NCI-H2196 (cell line): ENCODE measurements around the gene CFAP69.

Experiments
- DNase-seq: peaks from one replicate; lab custom pipeline; 2025; ENCODE audit not compliant: unreplicated experiment; lab: John Stamatoyannopoulos, UW

The CFAP69 gene, protein sequence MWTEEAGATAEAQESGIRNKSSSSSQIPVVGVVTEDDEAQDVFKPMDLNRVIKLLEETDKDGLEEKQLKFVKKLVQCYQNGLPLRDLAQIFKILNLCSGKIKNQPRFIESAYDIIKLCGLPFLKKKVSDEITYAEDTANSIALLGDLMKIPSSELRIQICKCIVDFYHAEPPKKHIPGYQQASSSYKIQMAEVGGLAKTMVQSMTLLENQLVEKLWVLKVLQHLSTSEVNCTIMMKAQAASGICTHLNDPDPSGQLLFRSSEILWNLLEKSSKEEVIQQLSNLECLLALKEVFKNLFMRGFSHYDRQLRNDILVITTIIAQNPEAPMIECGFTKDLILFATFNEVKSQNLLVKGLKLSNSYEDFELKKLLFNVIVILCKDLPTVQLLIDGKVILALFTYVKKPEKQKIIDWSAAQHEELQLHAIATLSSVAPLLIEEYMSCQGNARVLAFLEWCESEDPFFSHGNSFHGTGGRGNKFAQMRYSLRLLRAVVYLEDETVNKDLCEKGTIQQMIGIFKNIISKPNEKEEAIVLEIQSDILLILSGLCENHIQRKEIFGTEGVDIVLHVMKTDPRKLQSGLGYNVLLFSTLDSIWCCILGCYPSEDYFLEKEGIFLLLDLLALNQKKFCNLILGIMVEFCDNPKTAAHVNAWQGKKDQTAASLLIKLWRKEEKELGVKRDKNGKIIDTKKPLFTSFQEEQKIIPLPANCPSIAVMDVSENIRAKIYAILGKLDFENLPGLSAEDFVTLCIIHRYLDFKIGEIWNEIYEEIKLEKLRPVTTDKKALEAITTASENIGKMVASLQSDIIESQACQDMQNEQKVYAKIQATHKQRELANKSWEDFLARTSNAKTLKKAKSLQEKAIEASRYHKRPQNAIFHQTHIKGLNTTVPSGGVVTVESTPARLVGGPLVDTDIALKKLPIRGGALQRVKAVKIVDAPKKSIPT

DNA sequence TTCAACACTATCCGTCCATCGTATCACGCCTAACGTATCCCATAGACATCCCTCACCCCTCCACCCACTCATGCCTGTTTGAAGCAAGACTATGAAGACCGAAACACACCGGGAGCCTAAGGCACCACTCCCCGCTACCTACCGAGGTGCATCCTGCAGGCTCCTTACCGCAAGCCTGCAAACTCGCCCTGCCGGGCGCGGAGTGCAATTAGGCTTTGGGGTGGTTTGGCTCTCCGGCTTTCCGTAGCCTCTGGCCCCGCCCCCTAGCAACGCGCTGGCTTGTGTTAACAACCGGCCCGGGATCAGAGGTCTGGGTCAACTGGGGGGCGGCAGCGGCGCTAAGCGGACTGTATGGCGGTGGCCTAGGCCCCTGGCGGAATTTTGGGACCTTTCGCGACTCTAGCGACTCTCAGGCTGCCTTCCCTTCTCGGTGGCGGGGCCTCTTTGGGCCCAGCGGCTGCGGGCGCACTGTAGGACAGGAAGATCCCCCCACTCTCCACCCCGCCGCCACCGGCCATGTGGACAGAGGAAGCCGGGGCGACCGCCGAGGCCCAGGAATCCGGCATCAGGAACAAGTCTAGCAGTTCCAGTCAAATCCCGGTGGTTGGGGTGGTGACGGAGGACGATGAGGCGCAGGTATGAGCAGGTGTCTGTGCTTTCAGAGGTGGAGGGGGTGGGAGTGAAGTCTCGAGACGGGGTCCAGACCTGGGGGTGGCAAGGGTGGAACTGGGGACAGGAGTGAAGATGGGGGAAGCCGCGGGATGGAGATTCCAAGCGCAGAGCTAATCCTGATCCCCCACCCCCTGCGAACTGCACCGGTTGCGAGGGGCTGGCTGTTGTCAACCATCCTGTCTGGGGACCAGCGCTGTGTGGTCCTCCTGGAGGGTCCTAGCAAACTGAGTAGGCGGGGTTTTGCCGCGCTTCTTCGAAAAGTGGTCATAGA is at the start of gene CFAP69:
Gene CFAP69, plus strand, starts transcription at position 266 of the 943 bp plus-strand sequence. Its CDS starts 251 bp downstream, at position 517.
- peak; percentile 82 for DNase-seq

DNA sequence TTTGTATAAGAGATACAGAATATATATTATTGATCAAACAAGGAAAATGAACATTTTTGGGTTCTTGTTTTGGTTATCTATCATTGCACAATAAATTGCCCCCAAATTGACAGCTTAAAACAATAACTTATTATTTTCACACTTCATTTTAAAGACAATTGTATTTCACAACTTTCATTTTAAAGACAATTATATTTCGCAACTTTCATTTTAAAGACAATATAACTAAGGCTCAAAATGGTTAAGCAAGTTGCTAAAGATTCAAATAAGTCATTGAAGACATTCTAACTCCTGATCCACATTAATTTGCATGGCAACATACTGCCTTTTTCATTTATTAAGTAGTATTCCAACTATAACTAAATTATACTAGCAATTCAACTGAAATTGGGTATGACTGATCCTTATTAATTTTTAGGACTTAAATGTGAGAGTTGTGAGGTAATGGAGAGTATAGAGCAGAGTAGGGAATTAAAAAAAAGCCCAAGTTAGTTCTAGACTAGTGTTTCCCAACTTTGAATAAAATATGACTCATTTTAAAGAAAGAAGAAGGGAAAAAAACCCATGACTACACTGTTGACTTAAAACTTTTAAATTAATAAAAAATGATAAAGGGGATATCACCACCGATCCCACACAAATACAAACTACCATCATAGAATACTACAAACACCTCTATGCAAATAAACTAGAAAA is 43.3 kb upstream of the CFAP69 start:
- DNase-seq: no peak

DNA sequence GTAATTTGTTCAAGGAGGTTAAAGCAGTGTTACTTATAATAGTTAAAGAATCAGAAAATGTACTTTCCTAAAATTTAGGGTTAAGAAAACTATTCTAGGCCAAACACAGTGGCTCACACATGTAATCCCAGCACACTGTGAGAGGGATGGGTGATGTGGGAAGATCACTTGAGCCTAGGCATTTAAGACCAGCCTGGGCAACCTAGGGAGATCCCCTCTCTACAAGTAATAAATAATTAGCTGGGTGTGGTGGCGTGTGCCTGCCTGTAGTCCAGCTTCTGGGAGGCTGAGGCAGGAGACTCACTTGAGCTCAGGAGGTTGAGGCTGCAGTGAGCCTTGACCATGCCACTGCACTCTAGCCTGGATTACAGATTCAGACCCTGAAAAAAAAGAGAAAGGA is 37.0 kb upstream of the CFAP69 start:
- no peak for DNase-seq

DNA sequence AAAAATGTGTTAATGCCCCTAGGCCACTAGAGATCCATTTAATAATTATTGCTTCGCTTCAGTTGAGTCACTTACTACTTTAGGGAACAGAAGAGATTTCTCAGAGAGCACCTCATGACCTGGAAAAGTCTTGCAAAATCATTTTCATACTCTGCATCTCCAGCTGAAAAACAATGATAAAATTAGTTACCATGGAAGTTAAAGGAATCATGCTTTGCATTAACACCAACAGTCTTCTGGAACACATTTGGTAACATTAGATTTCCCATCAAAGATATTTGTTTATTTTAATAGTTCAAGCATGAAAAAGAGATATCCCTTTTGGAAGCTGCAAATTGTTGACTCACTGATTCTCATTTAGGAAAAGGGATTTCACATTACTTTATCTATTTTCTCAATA is 35.2 kb upstream of the CFAP69 start:
- DNase-seq: no peak

DNA sequence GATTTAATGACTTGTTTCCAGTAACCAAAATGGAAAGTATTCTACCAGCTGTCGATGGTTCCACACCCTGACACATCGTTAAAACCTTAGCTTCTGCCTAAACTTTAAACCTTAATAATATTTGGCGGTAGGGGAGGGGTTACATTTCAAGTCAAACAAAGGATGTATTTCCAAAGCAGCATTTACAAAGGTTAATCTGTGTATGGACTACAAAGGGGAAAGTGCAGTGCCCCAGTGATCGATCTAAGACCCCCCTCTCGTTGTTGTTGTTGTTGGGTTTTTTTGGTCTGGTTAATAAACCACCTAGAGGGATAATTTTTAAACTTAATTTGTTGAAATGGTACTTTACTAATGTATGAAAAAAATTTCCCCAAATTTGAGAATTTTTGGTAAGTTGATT is 34.5 kb upstream of the CFAP69 start:
- no peak for DNase-seq

DNA sequence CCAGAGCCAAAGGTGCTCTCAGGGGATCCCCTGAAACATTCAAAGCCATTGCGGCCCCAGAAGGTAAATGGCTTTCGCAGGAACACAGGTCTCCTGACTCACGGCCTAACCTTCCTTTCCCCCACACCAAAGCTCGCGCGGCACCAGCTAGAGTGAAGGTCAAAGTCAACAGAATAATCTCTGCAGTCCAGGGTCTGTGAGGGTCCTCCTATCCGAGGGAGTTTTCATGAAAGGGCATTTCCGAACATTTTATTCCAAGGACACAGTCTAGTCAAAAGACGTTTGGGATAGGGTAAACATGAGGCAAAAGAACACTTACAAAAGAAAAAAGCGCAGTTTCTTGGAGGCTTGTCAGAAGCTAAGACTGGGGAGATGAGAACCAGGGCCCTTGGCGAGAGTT is 34.0 kb upstream of the CFAP69 start:
- DNase-seq: no peak

DNA sequence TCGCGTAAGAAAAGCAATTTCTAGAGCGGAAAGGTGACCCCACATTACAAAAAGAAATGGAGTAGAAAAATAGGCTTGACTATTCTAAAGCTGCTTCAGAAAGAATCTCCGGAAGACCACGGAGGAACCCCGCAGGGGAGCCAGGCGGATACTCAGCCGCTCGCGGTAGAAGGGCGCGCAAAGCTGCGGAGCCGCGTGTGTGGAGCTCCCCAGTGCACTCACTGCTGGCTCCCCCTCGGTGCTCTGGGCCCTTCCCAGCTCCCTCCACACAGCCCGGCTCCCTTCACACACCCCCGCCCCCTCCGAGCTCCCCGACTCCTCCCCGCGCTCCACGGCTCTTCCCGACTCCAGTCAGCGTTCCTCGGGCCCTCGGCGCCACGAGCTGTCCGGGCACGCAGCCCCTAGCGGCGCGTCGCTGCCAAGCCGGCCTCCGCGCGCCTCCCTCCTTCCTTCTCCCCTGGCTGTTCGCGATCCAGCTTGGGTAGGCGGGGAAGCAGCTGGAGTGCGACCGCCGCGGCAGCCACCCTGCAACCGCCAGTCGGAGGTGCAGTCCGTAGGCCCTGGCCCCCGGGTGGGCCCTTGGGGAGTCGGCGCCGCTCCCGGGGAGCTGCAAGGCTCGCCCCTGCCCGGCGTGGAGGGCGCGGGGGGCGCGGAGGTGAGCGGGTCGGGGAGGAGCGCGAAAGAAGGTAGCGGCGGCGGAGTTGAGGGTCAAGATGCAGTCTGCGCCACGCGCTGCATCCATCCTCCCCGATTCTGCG is 33.4 kb upstream of the CFAP69 start, which contains the start of gene STEAP2:
Gene STEAP2, plus strand, starts transcription at position 350 of the 758 bp plus-strand sequence. CDS start 13,343 bp downstream, outside the sequence.
- DNase-seq: peak; percentile 72

DNA sequence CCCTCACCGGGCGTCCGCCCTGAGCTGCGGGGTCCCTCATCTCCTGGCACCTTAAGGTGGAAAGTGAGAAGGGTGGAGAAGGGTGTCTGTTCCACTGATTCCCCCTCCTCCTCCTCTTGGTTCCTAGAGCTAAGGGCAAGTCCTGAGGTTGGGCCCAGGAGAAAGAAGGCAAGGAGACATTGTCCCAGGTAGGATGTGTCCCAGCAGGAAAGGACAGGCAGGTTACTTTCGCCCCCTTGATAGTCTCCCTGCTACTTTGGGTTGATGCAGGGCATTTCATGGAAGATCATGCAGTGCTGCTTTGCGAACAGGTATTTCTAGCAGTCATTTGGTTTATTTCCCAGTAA is 32.9 kb upstream of the CFAP69 start:
- DNase-seq: no peak

DNA sequence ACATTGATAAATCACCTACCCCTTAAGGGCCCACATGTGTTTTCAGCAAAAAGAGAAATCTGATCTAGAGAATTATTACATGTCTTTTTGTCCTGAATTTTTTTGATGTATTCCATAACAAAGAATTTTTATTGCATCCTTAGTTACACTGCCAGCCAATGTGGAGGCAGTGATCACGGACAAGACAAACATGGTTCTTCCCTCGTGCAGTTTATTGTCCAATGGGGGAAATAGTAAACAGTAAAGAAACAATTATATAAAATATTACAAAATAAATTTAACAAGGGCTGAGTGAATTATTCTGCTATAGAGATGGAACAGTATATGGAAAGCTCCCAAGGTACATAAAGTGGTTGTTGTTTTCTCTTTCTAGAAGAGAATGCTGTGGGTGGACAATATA is 31.5 kb upstream of the CFAP69 start:
- no peak for DNase-seq

DNA sequence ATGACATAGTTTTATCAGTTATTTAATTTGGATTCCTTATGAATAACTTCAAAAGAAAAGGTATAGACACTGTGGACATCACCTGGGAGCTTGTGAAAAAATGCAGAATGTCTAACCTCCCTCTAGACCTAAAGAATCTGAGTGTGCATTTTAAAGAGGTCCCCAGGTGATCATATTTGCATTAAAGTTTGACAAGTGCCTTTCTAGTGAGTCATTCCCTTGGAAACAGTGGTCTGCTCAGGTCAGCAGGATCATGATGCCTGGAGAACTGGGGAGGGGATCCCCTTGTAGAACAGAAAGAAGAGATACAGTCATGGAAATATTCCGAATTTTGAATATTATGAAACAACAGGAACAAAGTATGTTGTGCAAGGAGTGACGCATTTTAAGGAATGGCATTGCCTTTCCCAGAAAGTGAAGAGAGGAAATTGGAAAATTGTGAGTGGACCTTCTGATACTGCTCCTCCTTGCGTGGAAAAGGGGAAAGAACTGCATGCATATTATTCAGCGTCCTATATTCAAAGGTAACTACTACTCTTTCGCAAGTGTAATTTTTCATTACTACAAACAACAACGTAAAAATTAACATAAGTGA is 28.8 kb upstream of the CFAP69 start:
- no peak for DNase-seq

DNA sequence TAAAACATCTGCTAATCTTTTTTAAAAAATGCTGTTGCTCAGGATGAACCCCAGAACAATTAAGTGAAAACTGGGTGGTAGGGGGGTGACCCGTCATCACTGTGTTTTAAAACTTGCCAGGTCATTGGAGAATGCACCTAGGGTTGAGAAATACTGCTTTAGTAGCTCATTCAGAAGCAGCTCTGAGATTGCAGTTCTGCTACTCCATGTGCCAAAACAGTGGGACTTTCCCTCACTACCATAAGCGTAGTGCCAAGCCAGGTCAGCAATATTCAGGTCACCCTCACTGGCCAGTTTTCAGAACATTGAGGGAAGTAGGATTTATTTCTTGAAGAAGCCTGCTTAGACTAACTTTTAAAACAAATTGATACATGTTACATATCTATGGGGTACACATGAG is 28.2 kb upstream of the CFAP69 start:
- no peak for DNase-seq

DNA sequence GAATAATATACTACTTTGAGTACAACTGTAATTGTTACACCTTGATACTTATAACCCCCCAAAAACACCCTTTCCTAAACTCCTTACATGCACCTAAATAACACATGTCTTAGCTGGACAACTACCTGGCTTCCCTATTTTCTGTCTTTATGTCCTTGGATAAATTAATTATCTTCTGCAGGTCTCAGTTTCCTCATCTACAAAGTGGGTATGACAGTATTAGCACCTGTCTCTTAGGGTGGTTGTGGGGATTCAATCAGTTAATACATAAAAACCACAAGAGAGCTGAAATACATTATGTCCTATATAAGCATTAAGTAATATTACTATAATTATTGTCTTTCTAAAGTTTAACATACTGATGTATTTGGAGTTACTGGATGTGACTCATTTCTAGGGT is 22.6 kb upstream of the CFAP69 start:
- no peak for DNase-seq

DNA sequence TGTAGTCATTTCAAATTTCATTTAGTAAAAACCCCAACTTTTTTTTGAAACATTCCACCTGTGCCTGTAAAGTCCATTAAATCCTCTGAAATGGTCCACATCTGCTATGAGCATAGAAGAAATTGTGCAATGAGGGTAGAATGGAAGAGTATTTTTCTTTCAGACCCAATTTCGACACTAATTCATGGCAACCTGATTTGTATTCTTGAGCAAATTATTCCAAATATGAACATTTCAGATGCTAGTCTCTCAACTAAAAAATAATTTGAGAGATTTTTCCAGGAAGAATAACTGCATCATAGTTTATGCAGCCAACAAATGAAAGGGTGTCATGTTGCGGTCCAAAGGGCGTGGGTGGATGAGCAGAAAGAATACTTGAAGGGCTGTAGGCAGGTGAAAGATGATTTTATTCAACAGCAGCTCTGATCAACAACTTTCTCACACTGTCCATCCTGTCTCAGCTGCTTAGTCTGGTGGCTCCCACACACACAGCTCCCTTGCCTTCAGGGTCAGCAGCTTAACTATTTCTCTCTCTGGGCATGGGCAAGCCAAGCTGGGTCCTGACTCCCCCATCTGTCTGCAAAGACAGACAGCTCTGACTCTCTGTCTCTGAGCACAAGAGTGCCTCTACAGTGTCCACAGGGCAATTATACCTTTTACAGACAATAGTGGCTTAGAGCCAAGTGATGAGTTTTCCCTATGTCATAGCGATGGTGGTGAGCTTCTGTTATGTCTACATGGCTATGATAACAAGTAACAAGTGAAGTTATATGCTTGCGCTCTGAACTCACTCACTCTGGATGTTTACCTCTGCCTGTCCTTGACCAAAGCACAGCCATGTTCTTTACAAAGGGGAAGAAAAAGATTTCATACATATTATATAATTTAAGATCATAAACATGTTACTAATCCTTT is 21.9 kb upstream of the CFAP69 start:
- no peak for DNase-seq

DNA sequence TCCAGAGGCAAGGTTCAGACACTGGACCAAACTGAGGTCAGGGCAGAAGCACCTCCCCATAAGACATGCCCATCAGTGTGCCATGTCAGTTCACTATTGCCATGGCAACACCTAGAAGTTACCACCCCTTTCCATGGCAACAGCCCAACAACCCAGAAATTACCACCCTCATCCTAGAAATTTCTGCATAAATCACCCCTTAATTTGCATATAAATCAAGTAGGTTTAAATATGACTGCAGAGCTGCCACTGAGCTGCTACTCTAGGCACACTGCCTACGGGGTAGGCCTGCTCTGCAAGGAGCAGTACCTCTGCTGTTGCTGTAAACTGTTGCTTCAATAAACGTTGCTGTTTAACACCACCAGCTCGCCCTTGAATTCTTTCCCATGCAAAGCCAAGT is 20.8 kb upstream of the CFAP69 start:
- DNase-seq: no peak

DNA sequence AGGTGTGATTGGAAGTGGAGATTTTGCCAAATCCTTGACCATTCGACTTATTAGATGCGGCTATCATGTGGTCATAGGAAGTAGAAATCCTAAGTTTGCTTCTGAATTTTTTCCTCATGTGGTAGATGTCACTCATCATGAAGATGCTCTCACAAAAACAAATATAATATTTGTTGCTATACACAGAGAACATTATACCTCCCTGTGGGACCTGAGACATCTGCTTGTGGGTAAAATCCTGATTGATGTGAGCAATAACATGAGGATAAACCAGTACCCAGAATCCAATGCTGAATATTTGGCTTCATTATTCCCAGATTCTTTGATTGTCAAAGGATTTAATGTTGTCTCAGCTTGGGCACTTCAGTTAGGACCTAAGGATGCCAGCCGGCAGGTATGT is 19.8 kb upstream of the CFAP69 start:
- DNase-seq: no peak

DNA sequence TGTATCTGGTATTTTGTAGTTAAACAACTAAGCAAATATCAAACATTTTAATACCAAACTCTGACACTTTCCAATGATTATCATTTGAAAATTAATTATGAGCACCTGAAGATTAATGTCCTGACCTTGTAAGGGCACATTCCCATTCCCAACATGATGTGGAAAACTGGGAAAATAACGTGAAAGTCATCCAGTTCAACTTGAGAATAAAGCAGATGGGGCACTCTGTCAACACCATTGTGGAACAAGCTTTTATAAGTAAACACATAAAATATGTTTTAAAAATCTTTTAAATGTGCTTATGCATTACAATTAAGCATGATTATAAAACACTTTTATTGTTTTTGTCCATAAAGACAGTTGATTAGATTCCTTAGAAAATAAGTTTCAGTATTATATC is 19.4 kb upstream of the CFAP69 start:
- DNase-seq: no peak

DNA sequence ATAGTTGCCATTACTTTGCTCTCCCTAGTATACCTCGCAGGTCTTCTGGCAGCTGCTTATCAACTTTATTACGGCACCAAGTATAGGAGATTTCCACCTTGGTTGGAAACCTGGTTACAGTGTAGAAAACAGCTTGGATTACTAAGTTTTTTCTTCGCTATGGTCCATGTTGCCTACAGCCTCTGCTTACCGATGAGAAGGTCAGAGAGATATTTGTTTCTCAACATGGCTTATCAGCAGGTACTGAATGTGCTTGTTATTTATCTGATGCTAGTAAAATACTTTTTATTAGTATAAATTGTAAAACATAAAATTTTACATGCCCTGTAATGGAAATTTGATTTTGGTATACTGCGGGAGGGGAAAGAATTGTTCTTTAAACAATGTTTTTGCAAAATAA is 17.7 kb upstream of the CFAP69 start:
- no peak for DNase-seq

DNA sequence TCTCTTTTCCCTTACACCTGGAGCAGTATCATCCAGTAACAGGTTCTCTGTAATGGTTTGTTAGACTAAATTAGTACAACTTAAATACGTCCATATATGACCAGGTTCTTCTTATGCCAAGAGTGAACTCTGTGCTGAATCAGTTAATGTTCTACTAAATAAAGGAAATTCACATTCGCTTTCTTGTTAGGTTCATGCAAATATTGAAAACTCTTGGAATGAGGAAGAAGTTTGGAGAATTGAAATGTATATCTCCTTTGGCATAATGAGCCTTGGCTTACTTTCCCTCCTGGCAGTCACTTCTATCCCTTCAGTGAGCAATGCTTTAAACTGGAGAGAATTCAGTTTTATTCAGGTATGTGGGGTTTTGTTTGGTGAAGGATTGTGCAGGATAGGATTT is 15.3 kb upstream of the CFAP69 start:
- DNase-seq: no peak
